ACHN (cell line): ENCODE data around the gene CDCA5.

Experiments used
- DNase-seq: peaks from one replicate; pipeline ENCODE4 v3.0.0-alpha.2; 2015
- in situ Hi-C: cut with HindIII; loops from 2 replicates; pipeline ENCODE4 v1.10.0; 2017; ENCODE audit warnings: low sequenced_read_pairs, low pct_ligation_motif_present, low pct_unique_long_range_greater_than_20kb

The CDCA5 gene

DNA sequence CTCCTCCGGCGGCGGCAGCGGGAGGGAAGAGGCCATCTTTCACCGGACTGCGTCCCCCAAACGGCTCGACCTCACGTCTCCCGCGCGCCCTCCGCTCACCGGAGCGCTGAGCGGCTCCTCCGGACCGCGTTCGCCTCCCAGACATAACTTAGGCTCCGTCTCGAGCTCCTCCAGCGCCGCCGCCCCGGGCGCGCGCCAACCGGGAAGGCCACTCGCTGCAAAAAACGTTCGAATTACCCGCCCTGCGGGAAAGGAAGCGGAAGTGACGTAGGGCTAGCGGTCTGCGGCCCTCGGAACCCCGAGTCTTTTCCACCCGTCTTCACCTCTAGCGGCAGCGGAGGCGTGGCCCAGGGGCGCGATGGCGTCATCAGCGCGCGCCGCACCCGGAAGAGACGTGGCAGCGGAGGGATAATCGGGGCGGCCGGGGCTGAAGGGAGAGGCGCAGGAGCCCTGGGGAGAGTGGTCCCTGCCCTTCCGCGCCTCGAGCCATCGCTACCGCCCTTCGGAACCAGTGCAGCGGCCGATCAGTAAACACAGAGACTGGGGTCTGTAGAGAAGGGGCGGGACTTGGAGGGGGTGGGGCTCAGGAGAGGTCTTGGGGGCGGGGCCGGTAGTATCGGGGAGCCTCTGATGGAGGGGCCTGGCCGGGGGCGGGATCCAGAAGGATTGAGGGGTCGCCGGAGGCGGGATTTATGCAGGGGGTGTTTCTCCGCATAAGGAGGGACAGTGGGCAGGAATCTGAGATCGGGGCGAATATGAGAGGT is at the start of gene CDCA5, which contains the start of gene ZFPL1:
CDCA5 (minus strand) TSS at position 207 of the 764 bp plus-strand sequence; CDS start at position 145, 62 bp downstream.
ZFPL1 (plus strand) TSS at position 389 of the 764 bp plus-strand sequence. CDS start 477 bp downstream, outside the sequence.
- in situ Hi-C loops = no loop called here
- peak; percentile 91 for DNase-seq

- no peak for DNase-seq
- in situ Hi-C loops = no loop called here
Observed at GRCh38 chr11:65132988-65133700, 49.3 kb upstream of the CDCA5 start.

DNA sequence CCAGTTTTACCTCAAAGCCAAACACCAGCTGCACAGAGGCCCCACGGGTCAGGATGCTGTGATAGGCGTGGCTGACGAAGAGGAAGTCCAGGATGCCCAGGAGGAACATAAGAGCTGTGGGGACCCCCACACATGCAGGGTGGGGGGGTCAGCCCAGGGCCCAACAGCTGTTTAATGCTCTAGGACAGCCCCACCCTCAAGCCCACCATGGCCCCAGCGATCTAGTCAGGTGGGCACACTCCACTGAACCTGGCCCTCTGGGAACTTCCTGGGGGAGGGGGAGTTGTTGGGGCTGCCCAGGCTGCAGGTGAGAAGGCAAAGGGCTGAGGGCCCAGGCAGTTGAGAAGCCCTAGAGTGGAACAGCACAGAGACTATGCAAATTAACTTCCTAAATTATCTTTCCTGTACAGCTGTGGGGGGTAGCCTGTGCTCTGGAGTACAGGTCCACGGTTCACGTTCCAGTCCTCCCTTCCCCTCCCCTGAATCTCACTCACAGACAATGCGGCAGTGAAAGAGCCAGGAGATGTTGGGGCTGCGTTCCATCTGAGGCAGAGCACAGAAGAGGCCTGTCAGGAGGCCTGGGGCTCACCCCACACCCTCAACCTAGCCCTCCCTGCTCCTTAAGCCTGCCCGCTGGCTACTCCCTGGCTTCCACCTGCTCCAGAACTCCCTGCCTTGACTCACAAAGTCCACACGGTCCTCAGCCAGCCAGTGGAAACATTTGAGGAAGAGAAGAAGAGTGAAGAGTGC is 48.6 kb upstream of the CDCA5 start:
- in situ Hi-C loops = no loop called here
- no peak for DNase-seq

DNA sequence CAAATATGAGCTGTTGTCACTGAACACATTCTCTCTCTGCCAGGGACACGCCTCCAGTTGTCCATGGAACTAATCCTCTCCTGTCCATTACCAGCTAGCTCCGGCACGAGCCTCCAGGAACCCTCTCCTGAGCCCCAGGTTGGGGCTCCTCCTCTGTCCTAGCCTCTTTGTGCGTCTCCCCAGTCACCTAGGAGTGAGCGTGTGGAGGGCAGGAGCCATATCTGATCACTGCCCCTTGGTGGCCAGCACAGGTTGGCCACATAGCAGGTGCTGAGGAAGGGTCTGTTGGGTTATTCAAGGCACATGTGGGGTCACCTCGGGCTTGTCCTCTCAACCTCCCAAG is 48.0 kb upstream of the CDCA5 start:
- in situ Hi-C loops = no loop called here
- DNase-seq = no peak

- no peak for DNase-seq
- in situ Hi-C loops = no loop called here
Observed at GRCh38 chr11:65131417-65131776, 47.6 kb upstream of the CDCA5 start.

GRCh38 chr11:65130631-65131416 is 47.0 kb upstream of the CDCA5 start:
- no peak for DNase-seq
- in situ Hi-C loops = no loop called here

GRCh38 chr11:65129649-65130441 is 46.0 kb upstream of the CDCA5 start:
- in situ Hi-C loops = no loop called here
- no peak for DNase-seq

- in situ Hi-C loops = no loop called here
- no peak for DNase-seq
Observed at GRCh38 chr11:65128182-65129145, 44.6 kb upstream of the CDCA5 start.

DNA sequence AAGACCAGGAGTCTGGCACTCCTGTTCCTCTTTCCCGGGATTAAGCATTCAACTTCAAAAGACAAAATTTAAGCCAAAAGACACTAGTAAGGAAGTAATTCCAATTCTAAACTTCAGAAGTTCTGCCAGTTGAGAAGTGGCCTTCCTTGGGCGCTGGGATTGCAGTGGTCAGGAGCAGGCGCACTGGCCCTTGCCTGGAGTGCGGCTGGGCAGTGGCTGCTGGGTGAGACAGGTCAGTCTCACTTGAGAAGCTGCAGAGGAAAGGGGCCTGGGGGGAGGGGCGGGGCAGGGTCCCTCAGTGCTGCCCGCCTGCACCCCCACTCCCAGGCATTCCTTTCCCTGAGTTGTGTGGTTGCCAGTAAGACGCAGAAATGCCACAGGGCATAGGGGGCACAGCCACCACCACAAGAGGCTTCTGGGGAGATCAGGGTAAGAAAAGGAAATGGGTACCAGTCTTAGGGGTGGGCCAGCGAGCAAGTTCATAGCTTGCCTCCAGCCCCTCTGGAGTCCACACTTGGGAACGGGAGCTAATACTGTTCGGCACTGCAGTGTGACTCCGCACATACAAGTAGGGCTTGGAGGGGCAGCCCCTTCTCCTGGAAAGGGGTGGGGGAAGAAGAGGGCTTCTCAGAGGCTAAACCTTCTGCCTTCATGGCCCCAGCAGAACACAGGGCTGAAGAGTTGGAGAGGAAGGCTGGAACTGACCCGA is 43.8 kb upstream of the CDCA5 start:
- DNase-seq = no peak
- in situ Hi-C loops = no loop called here

- in situ Hi-C loops = no loop called here
- DNase-seq = no peak
Observed at GRCh38 chr11:65126624-65127274, 42.9 kb upstream of the CDCA5 start.

GRCh38 chr11:65125197-65126056 is 41.6 kb upstream of the CDCA5 start:
- DNase-seq = no peak
- in situ Hi-C loops = no loop called here

- in situ Hi-C loops = no loop called here
- DNase-seq = no peak
Observed at GRCh38 chr11:65124480-65125196, 40.8 kb upstream of the CDCA5 start.

GRCh38 chr11:65121865-65122696 is 38.2 kb upstream of the CDCA5 start, which contains the start of the genes FAU and MRPL49:
TSS of gene FAU (minus strand) at chr11:65122134. CDS start at chr11:65121813, 321 bp downstream.
TSS of gene MRPL49 (plus strand) at chr11:65122321. CDS start at chr11:65122347, 26 bp downstream.
- DNase-seq = peak; percentile 96
- in situ Hi-C loops = no loop called here
